Suprapubic skin (tissue), 4 donors: Measurements from ENCODE around the gene ZCCHC13. TPM values are rescaled to one million over a fixed set of nuclear protein-coding genes. Genes with fewer than 3 reads are reported as not detected.
"Not testable (repeated sequence)": the region's sequence is repeated elsewhere in the genome, so short reads cannot be mapped to it uniquely, and the experiment has no call there.

Experiments used
- DNase-seq, 2 donors: peaks; one replicate each; pipeline ENCODE4 v3.0.0-alpha.2; 2019; ENCODE audit warnings: low spot score in 2 of 2
- H3K27ac ChIP-seq: fragments of 200-600 bp; sonication (generic); one replicate; pipeline ENCODE4 v1.5.1; 2019
- H3K27me3 ChIP-seq: fragments of 200-600 bp; sonication (generic); one replicate; pipeline ENCODE4 v1.5.1; 2019
- H3K36me3 ChIP-seq: fragments of 200-600 bp; sonication (generic); one replicate; pipeline ENCODE4 v1.5.1; 2019
- H3K4me1 ChIP-seq: fragments of 200-600 bp; sonication (generic); one replicate; pipeline ENCODE4 v1.5.1; 2019
- H3K4me3 ChIP-seq: fragments of 200-600 bp; sonication (generic); one replicate; pipeline ENCODE4 v1.5.1; 2019; ENCODE audit warnings: mild to moderate bottlenecking
- H3K9me3 ChIP-seq: fragments of 200-600 bp; sonication (generic); one replicate; pipeline ENCODE4 v1.5.1; 2019
- EP300 ChIP-seq: sonication (generic); formaldehyde crosslinking; IDR thresholded peaks from one replicate; pipeline ENCODE4 v1.6.1; 2017; ENCODE audit warnings: antibody characterized with exemption
- POLR2A ChIP-seq, 2 donors: fragments of 450-650 bp; IDR thresholded peaks; one replicate each; pipeline ENCODE4 v1.6.1; 2017; ENCODE audit warnings: antibody characterized with exemption in 2 of 2, mild to moderate bottlenecking in 2 of 2, moderate library complexity in 2 of 2
- POLR2AphosphoS5 ChIP-seq, 3 donors: sonication (generic); formaldehyde crosslinking; IDR thresholded peaks; one replicate each; pipeline ENCODE4 v1.6.1; 2017; ENCODE audit warnings: antibody characterized with exemption in 3 of 3
- WGBS: methylation state at CpG from one replicate; pipeline ENCODE4 v1.1.5; 2018; 5-methylcytosine and 5-hydroxymethylcytosine counted together
- total RNA-seq, 4 donors: library from RNA; depleted of rRNA; stranded (reverse); fragments of >200 nt; gene quantifications; one replicate each; pipeline ENCODE4 v1.1.0, GENCODE V29; 2016
- TF ChIP-seq, protein P1 (sequence below), 2 donors: fragments of 200-600 bp in 1 of 2; fragments of 450-650 bp in 1 of 2; sonication (generic) in 1 of 2; IDR thresholded peaks; one replicate each; pipeline ENCODE4 v1.5.1; 2016 to 2019; ENCODE audit warnings: antibody characterized with exemption in 2 of 2, mild to moderate bottlenecking in 1 of 2, moderate library complexity in 1 of 2

The ZCCHC13 gene
- not detected for total RNA-seq

DNA sequence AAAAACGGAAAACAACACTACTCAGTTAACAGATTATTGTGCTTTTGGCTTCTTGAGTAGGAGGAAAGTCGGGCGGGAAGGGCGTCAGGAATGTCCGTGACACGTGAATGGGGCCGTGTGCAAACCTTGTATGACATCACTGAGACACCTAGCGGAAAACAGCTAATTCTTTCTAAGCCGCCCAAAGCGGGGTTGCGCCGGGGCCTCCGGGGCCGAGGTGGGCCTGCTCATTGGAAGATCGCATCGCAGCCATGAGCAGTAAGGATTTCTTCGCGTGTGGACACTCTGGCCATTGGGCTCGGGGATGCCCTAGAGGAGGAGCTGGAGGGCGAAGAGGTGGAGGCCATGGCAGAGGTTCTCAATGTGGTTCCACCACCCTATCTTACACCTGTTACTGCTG lies at the start of gene ZCCHC13:
TSS of gene ZCCHC13 (plus strand) at position 165 of the 400 bp plus-strand sequence. CDS start at position 252, 87 bp downstream.
- TF ChIP-seq POLR2AphosphoS5 (IDR thresholded peaks at IDR 0.05) (no peak), POLR2A (IDR thresholded peaks at IDR 0.05) (no peak), EP300 (no peak)
- TF ChIP-seq, protein P1, sequence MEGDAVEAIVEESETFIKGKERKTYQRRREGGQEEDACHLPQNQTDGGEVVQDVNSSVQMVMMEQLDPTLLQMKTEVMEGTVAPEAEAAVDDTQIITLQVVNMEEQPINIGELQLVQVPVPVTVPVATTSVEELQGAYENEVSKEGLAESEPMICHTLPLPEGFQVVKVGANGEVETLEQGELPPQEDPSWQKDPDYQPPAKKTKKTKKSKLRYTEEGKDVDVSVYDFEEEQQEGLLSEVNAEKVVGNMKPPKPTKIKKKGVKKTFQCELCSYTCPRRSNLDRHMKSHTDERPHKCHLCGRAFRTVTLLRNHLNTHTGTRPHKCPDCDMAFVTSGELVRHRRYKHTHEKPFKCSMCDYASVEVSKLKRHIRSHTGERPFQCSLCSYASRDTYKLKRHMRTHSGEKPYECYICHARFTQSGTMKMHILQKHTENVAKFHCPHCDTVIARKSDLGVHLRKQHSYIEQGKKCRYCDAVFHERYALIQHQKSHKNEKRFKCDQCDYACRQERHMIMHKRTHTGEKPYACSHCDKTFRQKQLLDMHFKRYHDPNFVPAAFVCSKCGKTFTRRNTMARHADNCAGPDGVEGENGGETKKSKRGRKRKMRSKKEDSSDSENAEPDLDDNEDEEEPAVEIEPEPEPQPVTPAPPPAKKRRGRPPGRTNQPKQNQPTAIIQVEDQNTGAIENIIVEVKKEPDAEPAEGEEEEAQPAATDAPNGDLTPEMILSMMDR (IDR thresholded peaks at IDR 0.05): no peak
- no peak for DNase-seq
- H3K36me3 ChIP-seq: no peaks in the 10 kb centered on the region

DNA sequence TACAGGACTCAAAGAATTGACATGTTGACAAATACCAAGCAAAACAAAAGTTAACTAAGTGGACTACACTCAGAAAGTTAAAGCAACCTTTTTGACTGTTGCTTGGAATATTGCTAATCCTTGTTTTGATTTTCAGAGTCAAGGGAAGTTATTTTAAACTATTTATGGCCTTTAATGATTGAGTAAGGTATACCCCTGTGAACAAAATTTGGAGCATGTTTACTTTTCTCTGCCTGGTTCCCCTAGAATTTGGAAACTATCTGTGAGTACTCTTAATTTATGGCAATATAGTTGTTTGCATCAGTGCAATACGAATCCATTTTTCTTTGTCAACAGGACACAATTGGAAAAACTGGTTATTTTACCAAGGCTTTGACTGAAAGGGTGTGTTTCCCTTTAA lies 45.9 kb upstream of the ZCCHC13 start:
- not testable (repeated sequence) for DNase-seq, H3K9me3 ChIP-seq, H3K4me1 ChIP-seq, H3K27me3 ChIP-seq, H3K27ac ChIP-seq, H3K4me3 ChIP-seq
- 81% methylated on average over 1 of the region's 1 CpG for WGBS
- H3K36me3 ChIP-seq: peaks cover 18% of the 10 kb centered on the region

More for the DNA sequence above, at the start of gene ZCCHC13:
- WGBS: 91% methylated on average over 20 of the region's 20 CpGs
- Histone ChIP-seq H3K4me3 (no peak within 1 kb of the TSS), H3K9me3 (no peaks in the 10 kb centered on the region), H3K27me3 (no peaks in the 10 kb centered on the region), H3K4me1 (no peaks in the 10 kb centered on the region), H3K27ac (no peak within 1 kb of the TSS)

DNA sequence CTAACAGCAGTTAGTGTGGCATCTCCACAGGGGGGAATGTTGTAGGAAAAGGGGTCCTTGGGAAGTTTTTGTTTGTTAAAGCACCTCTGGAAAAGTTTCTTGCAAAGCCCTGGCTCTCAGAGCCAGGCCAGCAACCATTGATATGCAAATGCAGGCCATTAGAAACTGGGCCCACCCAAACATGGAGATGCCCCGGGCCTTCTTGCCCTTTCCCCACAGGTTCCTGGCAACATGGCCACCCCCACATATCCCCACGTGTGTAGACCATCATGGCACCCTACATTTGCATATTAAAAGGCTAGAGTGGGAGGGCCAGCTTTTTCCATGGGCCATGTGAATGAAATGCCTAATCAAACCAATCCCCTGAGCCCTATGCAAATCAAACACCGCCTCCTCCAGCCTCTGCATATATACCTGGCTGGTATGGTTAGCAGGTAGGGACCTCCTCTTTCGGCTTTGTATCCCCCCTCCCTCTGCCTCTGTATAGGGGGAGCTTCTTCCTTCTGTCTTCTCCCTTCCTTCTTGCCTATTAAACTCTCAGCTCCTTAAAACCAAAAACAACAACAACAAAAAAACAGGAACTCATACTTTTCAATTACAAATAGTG lies 44.0 kb upstream of the ZCCHC13 start:
- WGBS: 83% methylated on average over 2 of the region's 4 CpGs
- H3K36me3 ChIP-seq: peaks cover 20% of the 10 kb centered on the region
- TF ChIP-seq POLR2AphosphoS5 (IDR thresholded peaks at IDR 0.05): no peak
- TF ChIP-seq, protein P1 (IDR thresholded peaks at IDR 0.05): no peak
- TF ChIP-seq POLR2A (IDR thresholded peaks at IDR 0.05): no peak
- no peak for TF ChIP-seq EP300

DNA sequence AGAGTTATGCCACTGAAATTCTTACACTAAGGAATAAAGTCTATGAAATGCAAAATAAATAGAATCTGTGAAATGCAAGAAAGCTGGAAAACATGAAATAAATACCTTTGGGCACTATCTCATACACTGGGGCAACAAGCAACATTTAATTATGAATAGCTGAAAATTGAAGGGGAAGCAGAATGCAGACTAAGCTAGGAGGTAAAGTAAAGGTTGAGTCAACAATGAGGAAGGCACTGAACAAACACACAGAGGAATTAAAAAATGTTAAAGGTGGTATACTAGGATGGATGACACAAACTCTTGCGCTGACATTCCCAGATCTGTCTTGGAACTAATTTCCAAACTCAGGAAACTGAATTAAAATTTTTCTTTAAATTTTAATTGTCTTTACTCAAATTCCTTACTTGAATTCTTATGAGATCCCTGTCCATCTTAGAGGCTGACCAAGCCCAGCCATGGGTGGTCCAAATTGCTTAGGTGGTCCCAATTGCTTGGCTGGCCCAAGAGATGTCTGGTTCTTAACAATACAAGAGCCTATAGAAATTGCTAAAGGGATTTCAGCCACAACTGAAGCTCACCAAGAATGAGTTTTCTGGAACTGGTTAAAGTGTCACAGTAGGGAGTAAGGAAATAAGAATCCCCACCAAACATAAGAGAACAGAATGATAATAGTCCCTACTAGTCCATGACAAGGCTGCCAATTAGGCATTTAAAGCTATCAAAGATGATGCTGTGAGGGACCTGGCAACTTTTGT lies 41.3 kb upstream of the ZCCHC13 start:
- no peak for DNase-seq
- no peaks in the 10 kb centered on the region for H3K27me3 ChIP-seq
- no peak overlapping the region for H3K27ac ChIP-seq
- no peaks in the 10 kb centered on the region for H3K9me3 ChIP-seq
- no peaks in the 10 kb centered on the region for H3K4me1 ChIP-seq
- no peak overlapping the region for H3K4me3 ChIP-seq
- peaks cover 16% of the 10 kb centered on the region for H3K36me3 ChIP-seq
- TF ChIP-seq, protein P1 (IDR thresholded peaks at IDR 0.05): no peak
- no peak for TF ChIP-seq POLR2A (IDR thresholded peaks at IDR 0.05)
- TF ChIP-seq EP300: no peak
- 93% methylated on average over 1 of the region's 1 CpG for WGBS

More for the DNA sequence above, 44.0 kb upstream of the ZCCHC13 start:
- H3K9me3 ChIP-seq: no peaks in the 10 kb centered on the region
- no peak overlapping the region for H3K4me3 ChIP-seq
- no peak overlapping the region for H3K27ac ChIP-seq
- no peak for DNase-seq
- no peaks in the 10 kb centered on the region for H3K27me3 ChIP-seq
- H3K4me1 ChIP-seq: no peaks in the 10 kb centered on the region

DNA sequence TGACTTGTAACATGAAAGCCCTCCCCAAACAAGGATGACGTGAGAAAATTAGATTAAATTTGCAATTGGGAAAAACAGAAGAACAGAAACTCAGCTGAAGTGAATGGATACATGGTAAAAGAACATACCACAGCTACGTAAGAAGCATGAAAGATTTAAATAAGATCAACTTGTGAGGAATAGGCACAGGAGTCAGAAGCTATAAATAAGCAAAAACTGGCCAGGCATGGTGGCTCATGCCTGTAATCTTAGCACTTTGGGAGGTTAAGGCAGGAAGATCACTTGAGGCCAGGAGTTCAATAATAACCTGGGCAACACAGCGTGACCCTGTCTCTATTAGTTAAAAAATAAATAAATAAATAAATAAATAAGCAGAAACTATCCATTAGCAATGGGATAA lies 33.6 kb upstream of the ZCCHC13 start:
- Histone ChIP-seq H3K27me3 (no peaks in the 10 kb centered on the region), H3K9me3 (no peaks in the 10 kb centered on the region), H3K4me1 (no peaks in the 10 kb centered on the region), H3K4me3 (no peak overlapping the region), H3K27ac (no peak overlapping the region), H3K36me3 (peaks cover 11% of the 10 kb centered on the region)
- DNase-seq: no peak
- TF ChIP-seq EP300 (no peak), POLR2A (IDR thresholded peaks at IDR 0.05) (no peak), POLR2AphosphoS5 (IDR thresholded peaks at IDR 0.05) (no peak)
- TF ChIP-seq, protein P1 (IDR thresholded peaks at IDR 0.05): no peak
- 78% methylated on average over 3 of the region's 3 CpGs for WGBS
